Measurements from ENCODE around the gene NTF3.

The NTF3 gene

GRCh38 chr12:5430641-5431603, 986 bp upstream of the NTF3 start:
- no peak for DNase-seq (ENCODE audit: low spot score)

GRCh38 chr12:5433081-5433844, 1.4 kb downstream of the NTF3 start:
- no peak for DNase-seq (ENCODE audit: low spot score)

DNA sequence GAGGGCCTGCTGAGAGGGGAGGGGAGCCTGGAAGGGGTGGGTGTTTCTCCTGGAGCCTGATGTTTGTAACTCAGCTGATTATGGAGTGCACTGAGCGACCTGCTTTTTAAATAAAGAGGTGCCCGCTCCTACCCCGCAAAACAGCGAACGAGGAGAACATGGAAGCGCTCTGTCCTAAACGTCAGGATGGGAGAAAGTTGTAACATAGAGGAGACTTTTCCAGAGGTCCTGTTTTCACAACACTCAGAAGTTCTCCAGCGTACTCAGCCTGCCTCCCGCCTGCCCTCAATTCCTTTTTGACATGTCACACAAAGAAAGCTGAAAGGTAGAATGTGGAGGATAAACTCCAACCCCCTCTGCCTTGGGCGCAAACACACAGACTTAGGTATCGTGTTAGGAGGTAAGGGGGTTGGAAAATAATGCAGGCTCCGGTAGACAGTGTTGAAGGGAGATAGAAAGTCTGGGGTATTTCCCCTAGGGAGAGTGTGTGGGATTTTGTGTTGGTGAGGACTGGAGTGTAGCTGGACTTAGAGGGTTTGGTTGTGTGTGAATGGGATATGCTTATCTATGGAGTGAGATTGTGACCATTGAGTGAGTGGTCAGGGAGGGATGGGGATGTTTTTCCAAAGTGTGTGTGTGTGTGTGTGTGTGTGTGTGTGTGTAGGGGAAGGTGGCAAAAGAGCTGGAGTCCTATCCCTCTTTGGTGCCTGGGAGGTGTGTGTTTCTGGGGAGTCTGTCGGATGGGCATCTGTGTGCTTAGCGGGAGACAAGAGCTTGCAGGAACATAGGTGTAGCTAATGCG, 2.1 kb downstream of the NTF3 start:
- DNase-seq (ENCODE audit: low spot score): no peak

GRCh38 chr12:5434647-5435560, 3.0 kb downstream of the NTF3 start:
- no peak for DNase-seq (ENCODE audit: low spot score)

DNA sequence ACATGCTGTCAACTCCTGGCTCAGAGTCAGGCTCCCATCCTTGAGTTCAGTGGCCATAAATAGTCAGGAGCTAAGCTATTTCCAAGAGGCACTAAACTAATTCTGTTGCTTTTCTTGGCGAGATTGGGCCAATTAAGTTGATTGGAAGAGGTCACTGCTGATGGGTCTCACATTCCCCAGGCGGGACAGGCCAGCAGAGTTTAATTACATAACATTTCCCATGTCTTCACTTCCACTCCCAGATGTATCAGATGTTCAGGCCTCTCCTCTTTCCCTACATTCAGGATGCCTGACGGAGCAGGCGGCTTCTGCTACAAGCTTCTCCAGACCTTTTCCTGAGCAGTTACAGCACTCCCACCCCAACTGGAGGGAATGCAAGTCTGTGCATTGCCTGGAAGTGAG, 5.3 kb downstream of the NTF3 start:
- DNase-seq (ENCODE audit: low spot score): no peak

DNA sequence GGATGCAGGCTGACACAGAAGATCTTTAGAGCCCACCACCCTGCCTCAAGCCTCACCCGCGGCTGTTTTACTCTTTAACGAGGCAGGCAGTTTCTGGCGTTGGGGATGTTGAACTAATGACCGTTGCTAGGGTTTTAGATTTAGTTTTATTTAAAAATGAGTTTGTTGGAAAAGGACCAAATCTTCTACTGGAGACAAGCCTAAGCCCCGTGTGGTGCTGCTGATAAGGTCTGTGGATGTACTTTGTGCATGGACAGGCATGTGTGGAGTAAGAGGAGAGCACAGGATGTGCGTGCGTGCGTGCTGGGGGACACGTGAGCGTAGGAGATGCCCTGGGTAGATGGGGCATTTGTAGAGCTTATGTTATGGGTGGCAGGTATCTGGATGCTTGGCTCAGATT, 5.7 kb downstream of the NTF3 start:
- no peak for DNase-seq (ENCODE audit: low spot score)

DNA sequence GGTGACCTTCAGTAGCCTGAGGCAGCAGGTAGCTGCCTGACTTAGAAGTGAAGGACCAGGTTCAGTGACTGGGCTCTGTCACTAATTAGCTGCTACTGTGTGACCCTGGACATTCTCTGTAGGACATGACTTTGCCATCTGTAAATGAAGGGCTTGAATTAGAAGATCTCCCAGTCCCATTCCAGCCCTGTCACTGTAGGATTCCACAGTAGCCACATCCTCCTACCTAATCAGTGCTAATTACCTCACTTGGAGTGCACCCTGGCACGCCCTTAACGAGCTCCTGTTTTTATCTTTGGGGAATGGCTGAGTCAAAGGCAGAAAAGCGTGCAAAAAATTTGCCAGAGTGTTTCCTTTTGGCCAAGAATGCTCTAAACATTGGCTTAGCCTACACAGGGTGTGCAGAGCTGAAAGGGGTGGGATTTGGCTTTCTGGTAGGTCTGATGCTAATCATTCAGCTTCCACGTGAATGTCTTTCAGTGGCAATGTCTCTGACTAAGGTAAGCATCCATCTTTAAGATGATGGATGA, 6.8 kb downstream of the NTF3 start:
- no peak for DNase-seq (ENCODE audit: low spot score)

DNA sequence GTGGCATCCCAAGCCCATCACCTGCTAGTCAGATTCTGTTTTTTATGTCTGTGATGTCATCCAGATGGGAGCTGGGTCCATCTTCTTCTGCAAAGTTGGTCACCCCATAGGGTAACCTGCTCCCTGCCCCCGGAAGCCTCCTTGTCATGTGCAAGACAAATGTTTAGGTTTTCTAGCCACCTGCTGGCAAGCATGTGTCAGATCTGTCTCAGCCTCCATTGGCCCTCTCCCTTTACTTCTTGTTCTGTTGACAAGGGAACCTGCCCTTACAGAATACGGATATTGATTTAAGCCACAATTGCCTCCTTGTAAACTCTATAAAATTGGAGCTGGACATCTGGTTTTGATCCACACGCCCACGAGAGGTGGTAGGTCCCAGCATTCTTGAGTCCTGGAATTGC, 7.5 kb downstream of the NTF3 start:
- DNase-seq (ENCODE audit: low spot score): no peak

GRCh38 chr12:5439788-5440300, 7.9 kb downstream of the NTF3 start:
- no peak for DNase-seq (ENCODE audit: low spot score)

DNA sequence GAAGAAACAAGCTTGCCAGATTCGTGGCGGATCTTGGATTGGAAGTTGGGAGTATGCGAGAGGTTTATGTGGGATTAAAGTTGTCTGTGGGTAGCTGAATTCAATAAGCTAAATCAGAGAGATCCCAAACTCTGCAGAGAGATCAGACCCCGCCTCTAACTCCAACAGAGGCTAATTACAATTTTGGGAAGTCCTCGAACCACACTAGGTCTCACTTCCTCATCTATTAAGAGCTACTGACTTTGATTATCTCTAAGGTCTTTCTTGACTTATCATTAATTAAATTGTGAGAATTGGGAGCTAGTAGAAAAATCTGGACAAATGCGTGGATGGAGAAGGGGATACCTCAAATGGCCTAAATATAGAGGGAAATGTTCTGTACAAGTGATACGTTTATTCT, 9.1 kb downstream of the NTF3 start:
- DNase-seq (ENCODE audit: low spot score): no peak

GRCh38 chr12:5441497-5442236, 9.8 kb downstream of the NTF3 start:
- DNase-seq (ENCODE audit: low spot score): no peak

- DNase-seq (ENCODE audit: low spot score): no peak
These were observed 10.5 kb downstream of the NTF3 start for GRCh38 chr12:5442251-5443006.

DNA sequence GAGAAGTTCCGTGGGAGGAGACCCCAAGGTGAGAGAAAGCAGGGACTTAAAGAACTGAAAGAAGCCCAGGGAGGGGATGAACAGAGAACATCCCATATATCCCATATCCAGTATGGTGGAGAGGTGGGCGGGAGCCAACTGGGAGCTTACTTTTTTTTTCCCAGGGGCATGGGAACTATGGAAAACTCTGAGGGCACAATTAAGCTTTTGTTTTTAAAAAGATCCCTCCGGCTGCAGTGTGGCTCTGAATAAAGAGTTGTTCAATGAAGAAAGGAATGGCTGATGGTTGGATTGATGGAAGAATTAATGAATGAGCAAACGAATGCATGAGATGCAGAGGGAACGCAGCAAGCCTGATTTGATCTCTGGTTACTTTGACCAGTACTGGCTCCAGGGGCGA, 12.6 kb downstream of the NTF3 start:
- no peak for DNase-seq (ENCODE audit: low spot score)

GRCh38 chr12:5447320-5447719, 15.4 kb downstream of the NTF3 start:
- no peak for DNase-seq (ENCODE audit: low spot score)

DNA sequence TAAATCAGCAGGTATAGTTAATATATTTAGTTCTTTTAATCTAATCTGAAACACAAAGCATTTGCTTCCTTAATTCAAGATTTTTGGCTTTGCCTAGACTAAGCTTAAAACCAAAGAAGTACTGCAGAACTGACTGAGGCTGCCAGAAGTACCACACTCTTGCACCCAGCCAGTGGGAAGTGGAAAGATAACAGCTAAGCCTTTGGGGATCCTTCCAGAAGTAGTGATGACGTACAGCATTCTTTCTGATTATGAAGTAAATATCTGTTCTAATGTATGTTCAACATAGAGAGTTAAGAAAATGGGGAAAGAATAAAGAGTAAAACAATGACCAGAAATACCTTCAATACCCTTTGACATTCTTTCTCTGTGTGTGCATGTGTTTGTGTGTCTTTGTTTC, 19.3 kb downstream of the NTF3 start:
- DNase-seq (ENCODE audit: low spot score): no peak

DNA sequence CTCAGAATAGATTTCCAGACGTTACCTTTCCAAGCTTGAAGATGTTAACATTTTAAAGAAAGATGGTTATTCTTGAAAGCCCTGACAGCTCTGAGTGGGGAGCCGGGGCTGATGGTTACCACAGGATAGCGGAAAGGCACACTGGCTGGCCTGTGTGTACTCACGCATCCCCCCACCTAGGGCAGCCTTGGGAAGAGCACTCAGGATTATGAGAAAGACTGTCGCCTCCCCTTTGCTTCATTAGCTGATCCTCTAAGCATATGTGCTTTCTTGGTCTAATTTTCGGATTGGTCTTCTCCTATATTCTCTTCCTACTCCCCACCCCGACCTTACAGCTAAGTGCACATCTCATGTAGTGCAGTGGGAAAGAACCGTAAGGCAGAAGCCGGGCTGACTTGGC, 20.7 kb downstream of the NTF3 start:
- DNase-seq (ENCODE audit: low spot score): no peak

- no peak for DNase-seq (ENCODE audit: low spot score)
These were observed 21.6 kb downstream of the NTF3 start for GRCh38 chr12:5453466-5453865.

DNA sequence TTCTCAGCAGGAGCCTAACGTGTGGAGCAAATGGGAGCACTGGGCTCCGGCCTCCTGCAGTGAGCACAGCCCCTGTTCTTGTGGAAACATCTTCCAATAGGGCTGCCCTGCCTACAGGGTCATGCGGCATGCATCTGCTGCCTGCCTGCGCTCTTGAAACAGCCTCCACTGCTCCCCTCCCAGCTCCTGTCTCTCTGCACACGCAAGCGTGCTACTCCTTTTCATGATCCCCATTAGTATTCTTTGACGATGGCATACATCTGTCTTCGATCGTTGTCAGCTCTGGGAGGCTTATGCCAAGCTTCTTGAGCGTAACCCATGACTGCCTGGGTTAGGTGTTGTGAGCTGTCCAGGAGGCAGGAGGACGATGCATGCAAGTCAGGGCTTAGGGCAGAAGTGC, 23.1 kb downstream of the NTF3 start:
- no peak for DNase-seq (ENCODE audit: low spot score)

GRCh38 chr12:5456030-5456429, 24.1 kb downstream of the NTF3 start:
- no peak for DNase-seq (ENCODE audit: low spot score)
